ENCODE results near the gene MARK2.

DNA sequence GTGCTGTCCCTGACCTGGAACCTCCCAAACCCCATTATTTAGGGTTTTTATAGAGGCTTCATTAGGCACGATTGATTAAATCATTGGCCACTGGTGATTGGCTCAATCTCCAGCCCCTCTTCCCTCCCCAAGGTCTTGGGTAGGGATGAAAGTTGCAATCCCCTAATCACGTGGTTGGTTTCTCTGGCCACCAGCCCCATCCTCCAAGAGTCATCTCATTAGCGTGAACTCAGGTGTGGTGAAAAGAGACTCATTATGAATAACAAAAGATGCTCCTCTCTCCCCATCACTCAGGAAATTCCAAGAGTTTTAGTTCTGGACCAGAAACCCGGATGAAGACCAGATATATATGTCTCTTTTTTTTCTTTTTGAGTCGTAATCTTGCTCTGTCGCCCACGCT lies 7.6 kb upstream of the MARK2 start:
- TF ChIP-seq CTCF (conservative IDR thresholded peaks at IDR 0.05; ENCODE audit: low read length) (no peak), EZH2phosphoT487 (IDR thresholded peaks at IDR 0.05; ENCODE audit: borderline replicate concordance) (no peak)
